ENCODE measurements around the gene SEC22A.

SEC22A gene

DNA sequence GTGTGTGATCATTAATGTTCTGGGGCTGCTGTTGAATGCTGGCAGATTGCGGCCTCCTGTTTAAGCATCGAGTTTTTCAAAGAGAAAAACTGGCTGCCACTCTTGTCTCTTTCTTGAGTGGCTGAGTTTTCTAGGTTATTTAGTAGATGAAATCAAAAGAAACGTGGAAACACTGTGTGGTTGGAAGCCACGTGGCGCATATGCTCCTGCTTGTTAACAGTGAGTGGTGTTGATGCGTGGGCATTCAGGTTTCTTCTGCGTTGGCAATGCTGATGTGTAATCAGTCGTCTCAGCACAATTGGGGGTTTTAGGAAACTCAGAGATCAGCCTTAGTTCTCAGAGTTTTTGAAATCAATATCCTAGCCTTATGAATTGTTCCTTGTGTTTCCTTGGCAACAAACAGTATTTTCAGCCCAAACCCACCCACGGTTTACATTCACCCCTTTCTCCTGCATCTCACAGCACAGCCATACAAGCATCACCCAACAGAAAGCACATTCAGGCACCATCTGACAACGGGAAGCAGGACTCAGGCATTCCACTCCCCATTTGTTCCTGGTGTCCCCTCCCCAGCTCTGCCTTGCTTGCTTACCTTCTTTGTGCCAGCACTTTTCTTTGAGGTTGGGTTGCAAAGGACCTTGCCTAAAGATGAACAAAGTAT, 74.7 kb downstream of the SEC22A start:
- no peaks in the 10 kb centered on the region for H4K20me1 ChIP-seq (ENCODE audit: insufficient read depth, low read length, poor library complexity, severe bottlenecking)
- H3K79me2 ChIP-seq (ENCODE audit: insufficient read depth, low read length): no peaks in the 10 kb centered on the region
- H3K36me3 ChIP-seq (ENCODE audit: insufficient read depth, low read length): no peaks in the 10 kb centered on the region
- no peaks in the 10 kb centered on the region for H3K27me3 ChIP-seq (ENCODE audit: insufficient read depth, low read length, poor library complexity, severe bottlenecking)
- H3K9ac ChIP-seq (ENCODE audit: low read depth, low read length, poor library complexity, severe bottlenecking): no peak overlapping the region
- H3K9me2 ChIP-seq (replicated peaks; ENCODE audit: low read depth, low read length): no peaks in the 10 kb centered on the region
- no peak overlapping the region for H3K4me3 ChIP-seq (ENCODE audit: low read length, poor library complexity, severe bottlenecking)
- H2AFZ ChIP-seq (ENCODE audit: low read length): no peak overlapping the region
- no peaks in the 10 kb centered on the region for H3K9me3 ChIP-seq (ENCODE audit: insufficient read depth, low read depth, low read length)
- no peaks in the 10 kb centered on the region for H3K4me1 ChIP-seq (ENCODE audit: insufficient read depth, low read length, poor library complexity, severe bottlenecking)
- TF ChIP-seq CTCF (conservative IDR thresholded peaks at IDR 0.05; ENCODE audit: low read length): no peak
- TF ChIP-seq EZH2phosphoT487 (IDR thresholded peaks at IDR 0.05; ENCODE audit: borderline replicate concordance): no peak
- H3F3A ChIP-seq (ENCODE audit: low read depth): no peaks in the 10 kb centered on the region
- H3K4me2 ChIP-seq (ENCODE audit: low read depth, low read length, poor library complexity, severe bottlenecking): no peak overlapping the region

DNA sequence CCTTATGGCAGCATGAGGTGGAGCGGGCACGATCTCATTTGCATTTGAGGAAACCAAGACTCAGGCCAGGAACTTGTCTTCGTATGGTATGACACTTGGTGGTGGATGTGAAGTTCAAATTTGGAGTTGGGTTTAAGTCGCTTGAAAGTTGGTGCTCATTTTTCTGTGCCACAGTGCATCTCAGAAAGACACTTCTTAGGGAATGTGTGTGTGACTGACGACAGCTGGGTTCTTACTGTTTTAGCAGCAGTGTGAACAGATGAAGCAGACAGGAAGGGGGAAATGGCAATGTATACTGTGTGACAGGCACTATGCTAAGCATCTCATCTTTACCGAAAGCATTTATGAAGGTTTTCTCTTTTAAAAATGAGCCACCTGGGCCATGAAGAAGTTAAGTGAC, 75.4 kb downstream of the SEC22A start:
- no peaks in the 10 kb centered on the region for H3K9me2 ChIP-seq (replicated peaks; ENCODE audit: low read depth, low read length)
- H3F3A ChIP-seq (ENCODE audit: low read depth): no peaks in the 10 kb centered on the region
- H3K4me2 ChIP-seq (ENCODE audit: low read depth, low read length, poor library complexity, severe bottlenecking): no peak overlapping the region
- no peaks in the 10 kb centered on the region for H4K20me1 ChIP-seq (ENCODE audit: insufficient read depth, low read length, poor library complexity, severe bottlenecking)
- no peak overlapping the region for H2AFZ ChIP-seq (ENCODE audit: low read length)
- TF ChIP-seq CTCF (conservative IDR thresholded peaks at IDR 0.05; ENCODE audit: low read length) (no peak), EZH2phosphoT487 (IDR thresholded peaks at IDR 0.05; ENCODE audit: borderline replicate concordance) (no peak)
- no peaks in the 10 kb centered on the region for H3K79me2 ChIP-seq (ENCODE audit: insufficient read depth, low read length)
- no peak overlapping the region for H3K9ac ChIP-seq (ENCODE audit: low read depth, low read length, poor library complexity, severe bottlenecking)
- H3K27me3 ChIP-seq (ENCODE audit: insufficient read depth, low read length, poor library complexity, severe bottlenecking): no peaks in the 10 kb centered on the region
- H3K4me1 ChIP-seq (ENCODE audit: insufficient read depth, low read length, poor library complexity, severe bottlenecking): no peaks in the 10 kb centered on the region
- no peak overlapping the region for H3K4me3 ChIP-seq (ENCODE audit: low read length, poor library complexity, severe bottlenecking)
- H3K9me3 ChIP-seq (ENCODE audit: insufficient read depth, low read depth, low read length): no peaks in the 10 kb centered on the region
- no peaks in the 10 kb centered on the region for H3K36me3 ChIP-seq (ENCODE audit: insufficient read depth, low read length)

DNA sequence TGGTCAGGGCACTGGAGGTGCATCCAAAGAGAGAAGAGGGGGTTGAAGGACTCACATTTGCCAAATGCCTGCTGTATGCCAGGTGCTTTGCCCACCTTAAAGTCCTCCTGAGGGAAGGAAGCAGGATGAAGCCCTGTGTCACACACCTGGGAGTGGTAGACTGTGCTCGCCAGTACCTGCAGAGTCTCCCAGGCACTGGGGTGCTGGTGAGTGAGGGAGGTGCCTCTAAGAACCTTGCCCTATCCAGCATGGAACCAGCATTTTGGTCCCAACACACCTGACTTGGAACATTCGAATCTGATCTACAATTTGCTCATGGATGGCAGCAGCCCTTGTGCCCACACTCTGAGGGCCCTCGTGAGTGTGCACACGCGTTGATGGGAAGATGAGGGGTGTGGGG, 76.7 kb downstream of the SEC22A start:
- Histone ChIP-seq H3K79me2 (ENCODE audit: insufficient read depth, low read length) (no peaks in the 10 kb centered on the region), H3K4me1 (ENCODE audit: insufficient read depth, low read length, poor library complexity, severe bottlenecking) (no peaks in the 10 kb centered on the region), H3K27me3 (ENCODE audit: insufficient read depth, low read length, poor library complexity, severe bottlenecking) (no peaks in the 10 kb centered on the region), H3K4me2 (ENCODE audit: low read depth, low read length, poor library complexity, severe bottlenecking) (no peak overlapping the region), H4K20me1 (ENCODE audit: insufficient read depth, low read length, poor library complexity, severe bottlenecking) (no peaks in the 10 kb centered on the region), H3F3A (ENCODE audit: low read depth) (no peaks in the 10 kb centered on the region), H3K9me3 (ENCODE audit: insufficient read depth, low read depth, low read length) (no peaks in the 10 kb centered on the region), H3K9me2 (replicated peaks; ENCODE audit: low read depth, low read length) (no peaks in the 10 kb centered on the region), H3K9ac (ENCODE audit: low read depth, low read length, poor library complexity, severe bottlenecking) (no peak overlapping the region), H3K36me3 (ENCODE audit: insufficient read depth, low read length) (no peaks in the 10 kb centered on the region), H2AFZ (ENCODE audit: low read length) (no peak overlapping the region), H3K4me3 (ENCODE audit: low read length, poor library complexity, severe bottlenecking) (no peak overlapping the region)
- TF ChIP-seq EZH2phosphoT487 (IDR thresholded peaks at IDR 0.05; ENCODE audit: borderline replicate concordance): no peak
- TF ChIP-seq CTCF (conservative IDR thresholded peaks at IDR 0.05; ENCODE audit: low read length): no peak
